ENCODE measurements around the gene FAM107B. TPM values are rescaled to one million over a fixed set of nuclear protein-coding genes. Genes with fewer than 3 reads are reported as not detected.

Gene FAM107B
- total and polyA plus RNA-seq, 2 experiments from 2014 or later = 11.0 to 17.6 TPM

GRCh38 chr10:14667781-14668180 lies 106.9 kb downstream of the FAM107B start:
- no peaks in the 10 kb centered on the region for H4K20me1 ChIP-seq (replicated peaks; ENCODE audit: insufficient read depth)
- no peak overlapping the region for H3K4me3 ChIP-seq
- H3K79me2 ChIP-seq (replicated peaks; ENCODE audit: insufficient read depth) = no peaks in the 10 kb centered on the region
- no peak overlapping the region for H3K27ac Mint-ChIP-seq
- H3K4me1 Mint-ChIP-seq = no peaks in the 10 kb centered on the region
- H3K4me2 ChIP-seq = no peak overlapping the region
- ATAC-seq (no peak), DNase-seq (ENCODE audit: low spot score) (no peak)
- no peaks in the 10 kb centered on the region for H3K36me3 ChIP-seq (ENCODE audit: insufficient read depth)
- no peaks in the 10 kb centered on the region for H3K4me1 ChIP-seq (ENCODE audit: insufficient read depth)
- H3K4me3 Mint-ChIP-seq = no peak overlapping the region
- no peak overlapping the region for H2AFZ ChIP-seq
- H3F3A ChIP-seq (replicated peaks; ENCODE audit: low read depth) = no peaks in the 10 kb centered on the region
- TF ChIP-seq ZNF462 (CRISPR knock-in tag; IDR thresholded peaks at IDR 0.05) = no peak
- no peak for TF ChIP-seq POLR2AphosphoS5 (IDR thresholded peaks at IDR 0.05; ENCODE audit: low read depth)
- no peak for TF ChIP-seq REST (IDR thresholded peaks at IDR 0.05; ENCODE audit: unreplicated experiment)
- TF ChIP-seq ZNF331 (CRISPR knock-in tag; IDR thresholded peaks at IDR 0.05; ENCODE audit: low read depth) = no peak
- TF ChIP-seq CREB1 (CRISPR knock-in tag; IDR thresholded peaks at IDR 0.05; ENCODE audit: low read depth) = no peak
- TF ChIP-seq NANOG (IDR thresholded peaks at IDR 0.05; ENCODE audit: borderline replicate concordance) = no peak
- TF ChIP-seq CTCF (conservative IDR thresholded peaks at IDR 0.05; ENCODE audit: low read depth in 2 of 2) = no peak
- no peak for TF ChIP-seq STAT1 (IDR thresholded peaks at IDR 0.05; ENCODE audit: unreplicated experiment)
- H3K27ac ChIP-seq (ENCODE audit: low read depth) = no peak overlapping the region
- H3K9me2 ChIP-seq (ENCODE audit: insufficient read depth) = no peaks in the 10 kb centered on the region
- 0 out of 3 replicates have a peak, but pooled peaks cover 3% of the 10 kb centered on the region for H3K36me3 Mint-ChIP-seq (ENCODE audit: low read depth)
- no peaks in the 10 kb centered on the region for H3K27me3 ChIP-seq (ENCODE audit: insufficient read depth)
- H3K27me3 Mint-ChIP-seq (ENCODE audit: insufficient read depth, low read depth, poor library complexity) = no peaks in the 10 kb centered on the region
- peaks cover 9% of the 10 kb centered on the region; the same call in 2 of the 3 replicates for H3K9me3 Mint-ChIP-seq

Data from GM23338 (cell line).